Forelimb muscle (tissue), 1 donor: Measurements from ENCODE around the gene ALDOA. TPM values are rescaled to one million over a fixed set of nuclear protein-coding genes. Genes with fewer than 3 reads are reported as not detected.
A peak's percentile ranks its signal among the peaks of the same experiment; 100 is the strongest.
"Not testable (repeated sequence)": the region's sequence is repeated elsewhere in the genome, so short reads cannot be mapped to it uniquely, and the experiment has no call there.

Experiments
- DNase-seq: peaks from one replicate; pipeline ENCODE4 v3.0.0-alpha.2; 2013; ENCODE audit warnings: low read depth
- polyA plus RNA-seq: library from polyadenylated mRNA; unstranded; fragments of 120-200 nt; gene quantifications from one replicate; pipeline ENCODE4 v1.2.1, GENCODE V29; 2013; ENCODE audit not compliant: insufficient read length

ALDOA gene
- 2,367 TPM for polyA plus RNA-seq

DNA sequence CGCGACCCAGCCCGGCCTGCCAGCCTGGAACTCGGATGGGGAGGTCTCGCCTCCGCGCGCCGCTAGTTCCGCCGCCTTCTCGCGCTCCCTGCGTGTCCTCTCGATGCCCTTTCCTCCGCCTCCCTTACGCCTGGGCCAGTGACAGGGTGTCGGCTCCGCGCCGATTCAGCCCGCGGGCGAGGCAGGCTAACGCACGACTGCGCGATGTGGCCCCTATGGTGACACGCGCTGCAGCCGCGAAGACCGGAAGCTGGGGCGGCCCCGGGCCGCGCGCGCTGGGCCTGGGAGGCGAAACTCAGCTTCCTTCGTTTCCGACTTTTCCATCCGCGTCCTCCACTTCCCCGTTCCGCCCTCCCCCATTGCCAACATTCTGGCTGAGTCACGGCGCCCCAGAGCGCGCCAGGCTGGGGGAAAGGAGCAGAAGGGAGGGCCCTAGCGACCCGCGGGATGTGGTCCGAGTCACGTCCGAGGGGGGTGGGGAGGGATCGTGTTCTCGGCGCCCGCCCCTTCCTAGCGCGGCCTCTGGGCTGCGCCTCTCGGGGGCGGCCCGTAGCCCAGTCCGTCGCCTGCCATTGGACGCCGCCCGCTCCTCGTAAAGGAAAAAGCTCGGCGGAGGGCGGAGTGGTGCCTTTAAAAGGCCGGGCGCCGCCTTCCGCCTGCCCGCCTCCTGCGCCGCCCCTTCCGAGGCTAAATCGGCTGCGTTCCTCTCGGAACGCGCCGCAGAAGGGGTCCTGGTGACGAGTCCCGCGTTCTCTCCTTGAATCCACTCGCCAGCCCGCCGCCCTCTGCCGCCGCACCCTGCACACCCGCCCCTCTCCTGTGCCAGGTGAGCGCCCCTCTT lies at the start of gene ALDOA:
Gene ALDOA (plus strand): TSS at position 659 of the 841 bp plus-strand sequence. CDS start 1,138 bp downstream, outside the sequence.
- peak; percentile 92 for DNase-seq

DNA sequence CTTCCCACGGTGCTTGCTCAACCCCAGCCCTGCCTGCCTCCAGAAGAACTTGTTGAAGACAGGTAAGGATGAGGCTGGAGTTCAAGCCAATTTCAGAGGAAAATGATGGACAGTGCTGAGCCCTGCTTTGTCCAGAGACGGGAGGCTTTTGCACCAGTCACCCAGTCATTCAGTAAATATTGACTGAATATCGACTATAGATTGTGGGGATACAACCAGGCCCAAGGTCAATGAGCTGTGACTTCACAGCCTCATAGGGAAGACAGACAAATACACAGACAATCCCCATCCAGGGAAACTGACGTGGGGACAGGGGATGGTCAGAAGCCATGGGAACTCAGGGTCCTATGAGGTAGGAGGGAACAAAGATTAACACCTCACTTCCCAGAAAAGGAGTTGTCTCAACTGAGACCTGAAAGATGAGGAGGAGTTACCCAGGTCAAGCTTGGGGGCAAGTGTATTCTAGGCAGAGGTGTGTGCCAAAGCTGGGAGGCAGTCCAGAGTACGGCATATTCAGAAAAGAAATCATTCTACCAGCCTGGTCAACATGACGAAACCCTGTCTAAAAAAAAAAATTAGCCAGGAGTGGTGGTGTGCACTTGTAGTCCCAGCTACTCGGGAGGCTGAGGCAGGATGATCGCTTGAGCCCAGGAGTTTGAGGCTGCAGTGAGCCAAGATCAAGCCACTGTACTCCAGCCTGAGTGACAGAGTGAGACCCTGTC lies 48.8 kb upstream of the ALDOA start:
- no peak for DNase-seq

DNA sequence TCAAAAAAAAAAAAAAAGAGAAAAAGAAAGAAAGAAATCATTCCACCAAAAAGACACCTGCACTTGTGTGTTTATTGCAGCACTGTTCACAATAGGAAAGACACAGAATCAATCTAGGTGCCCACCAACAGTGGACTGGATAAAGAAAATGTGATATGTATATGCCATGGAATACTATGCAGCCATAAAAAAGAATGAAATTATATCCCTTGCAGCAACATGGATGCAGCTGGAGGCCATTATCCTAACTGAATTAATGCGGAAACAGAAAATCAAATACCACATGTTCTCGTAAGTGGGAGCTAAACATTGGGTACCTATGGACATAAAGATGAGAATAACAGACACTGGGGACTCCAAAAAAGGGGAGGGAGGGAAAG lies 48.3 kb upstream of the ALDOA start:
- DNase-seq, result no peak

DNA sequence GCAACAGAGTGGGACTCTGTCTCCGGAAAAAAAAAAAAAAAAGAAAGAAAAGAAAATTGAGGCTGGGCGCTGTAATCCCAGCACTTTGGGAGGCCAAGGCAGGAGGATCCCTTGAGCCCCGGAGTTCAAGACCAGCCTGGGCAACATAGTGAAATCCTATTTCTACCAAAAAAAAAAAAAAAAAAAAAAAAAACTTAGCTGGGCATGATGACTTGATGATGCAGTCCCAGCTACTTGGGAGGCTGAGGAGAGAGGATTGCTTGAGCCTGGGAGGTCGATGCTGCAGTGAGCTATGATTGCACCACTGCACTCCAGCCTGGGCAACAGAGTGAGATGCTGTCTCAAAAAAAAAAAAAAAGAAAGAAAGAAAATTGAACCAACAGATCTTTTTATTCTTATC lies 47.6 kb upstream of the ALDOA start:
- not testable (repeated sequence) for DNase-seq

DNA sequence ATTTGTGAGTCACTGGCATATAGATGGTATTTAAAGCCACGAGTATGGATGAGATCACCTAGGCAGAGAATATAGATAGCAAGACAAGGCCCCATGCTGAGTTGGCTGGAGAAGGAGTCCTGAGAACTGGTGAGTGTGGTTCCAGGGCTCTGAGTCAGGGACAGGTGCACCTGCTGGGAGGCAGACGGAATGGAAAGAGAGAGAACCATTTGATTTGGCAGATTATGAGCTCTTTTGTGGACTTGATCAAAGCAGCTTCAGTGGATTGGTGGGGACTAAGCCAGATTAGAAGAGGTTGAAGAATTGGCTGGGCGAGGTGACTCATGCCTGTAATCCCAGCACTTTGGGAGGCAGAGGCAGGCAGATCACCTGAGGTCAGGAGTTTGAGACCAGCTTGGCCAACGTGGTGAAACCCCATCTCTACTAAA lies 46.8 kb upstream of the ALDOA start:
- no peak for DNase-seq

DNA sequence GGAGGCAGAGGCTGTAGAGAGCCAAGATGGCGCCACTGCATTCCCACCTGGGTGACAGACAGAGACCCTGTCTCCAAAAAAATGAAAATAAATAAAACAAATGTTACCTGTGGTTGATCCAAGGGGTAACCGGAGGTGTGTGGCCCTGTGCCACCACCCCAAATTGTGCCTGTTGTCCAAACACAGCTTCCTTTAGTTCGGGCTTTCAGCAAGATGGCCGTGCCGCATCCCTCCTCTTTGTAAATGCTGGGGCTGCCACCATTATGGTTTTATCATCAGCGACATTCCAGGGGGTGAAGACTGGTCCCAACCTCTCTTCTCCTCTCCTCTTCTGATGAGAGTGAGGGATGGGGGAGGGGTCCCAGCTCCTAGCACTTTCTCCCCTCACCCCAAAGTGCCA lies 42.7 kb upstream of the ALDOA start, which contains the start of gene C16orf92:
Gene C16orf92 (plus strand): TSS at position 312 of the 400 bp plus-strand sequence. CDS start 143 bp downstream, outside the sequence.
- DNase-seq, result no peak

DNA sequence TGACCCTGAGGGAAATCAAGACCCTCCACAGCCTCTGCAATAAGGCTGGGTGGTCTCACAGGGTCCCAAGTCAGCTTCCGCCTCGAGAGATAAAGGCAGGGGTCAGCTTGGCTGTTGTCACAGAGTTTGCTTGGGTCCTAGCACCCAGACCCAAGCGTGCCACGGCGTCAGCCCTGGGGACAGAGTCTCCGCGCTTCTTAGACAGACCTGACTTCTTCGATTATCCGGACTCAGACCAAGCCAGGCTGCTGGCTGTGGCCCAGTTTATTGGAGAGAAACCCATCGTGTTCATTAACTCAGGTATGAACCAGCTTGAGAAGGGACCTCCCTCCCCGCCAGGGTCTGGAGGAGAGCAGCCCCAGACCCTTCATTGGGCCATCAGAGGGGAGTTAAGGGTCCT lies 42.0 kb upstream of the ALDOA start:
- no peak for DNase-seq

DNA sequence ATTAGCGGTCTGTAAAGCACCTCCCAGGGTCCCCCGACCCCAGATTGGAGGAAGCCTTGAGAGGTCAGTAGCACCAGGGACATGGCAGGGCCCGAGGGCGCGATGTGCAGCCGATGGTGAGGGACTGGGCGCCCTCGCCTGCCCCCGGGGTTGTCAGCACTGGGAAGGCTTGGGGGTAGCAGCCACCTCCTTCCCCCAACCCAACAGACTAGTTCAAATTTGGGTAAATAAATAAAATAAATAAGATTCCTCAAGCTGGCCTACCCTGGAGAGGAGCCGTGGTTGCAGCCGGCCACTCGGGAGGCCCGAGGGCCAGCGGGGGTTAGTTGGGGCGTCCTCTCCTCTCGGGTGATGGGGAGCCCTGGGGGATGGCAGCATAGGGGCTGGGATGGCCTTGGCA lies 41.1 kb upstream of the ALDOA start:
- DNase-seq, result no peak

DNA sequence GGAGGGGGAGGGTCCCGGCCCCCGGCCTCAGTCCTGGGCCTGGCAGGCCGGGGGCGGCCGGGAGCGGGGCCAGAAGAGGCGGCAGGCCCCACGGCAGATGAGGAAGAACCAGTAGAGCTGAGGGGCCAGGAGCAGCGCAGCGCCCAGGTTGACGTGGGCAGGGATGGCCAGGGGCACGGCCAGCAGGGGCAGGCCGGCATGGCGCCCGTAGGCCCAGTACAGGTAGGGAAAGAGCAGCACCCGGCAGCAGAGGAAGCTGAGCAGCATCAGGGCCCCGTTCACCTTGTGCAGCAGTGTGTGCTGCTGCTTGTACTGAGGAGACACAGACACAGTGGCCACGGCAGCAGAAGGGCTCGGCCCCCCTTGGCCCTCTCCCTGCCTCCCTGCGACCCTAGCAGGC lies 40.4 kb upstream of the ALDOA start:
- no peak for DNase-seq

DNA sequence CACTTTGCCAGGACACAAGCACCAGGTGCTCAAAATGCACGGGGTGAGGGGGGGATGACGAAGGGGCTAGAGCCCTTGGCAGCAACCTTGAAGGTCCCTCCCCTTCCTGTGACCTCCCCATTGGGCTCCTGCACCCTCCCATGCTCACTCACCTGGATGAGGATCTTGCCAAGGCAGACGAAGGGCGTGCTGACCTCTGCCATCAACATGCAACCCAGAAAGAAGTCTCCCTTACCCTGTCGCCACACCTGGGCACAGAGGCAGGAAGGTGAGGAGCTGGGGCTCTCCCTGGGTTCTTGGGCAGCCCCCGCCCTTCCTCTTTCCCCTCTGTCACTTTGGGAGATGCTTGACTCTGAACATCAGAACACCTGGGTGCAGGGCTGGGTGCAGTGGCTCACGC lies 40.0 kb upstream of the ALDOA start:
- no peak for DNase-seq

DNA sequence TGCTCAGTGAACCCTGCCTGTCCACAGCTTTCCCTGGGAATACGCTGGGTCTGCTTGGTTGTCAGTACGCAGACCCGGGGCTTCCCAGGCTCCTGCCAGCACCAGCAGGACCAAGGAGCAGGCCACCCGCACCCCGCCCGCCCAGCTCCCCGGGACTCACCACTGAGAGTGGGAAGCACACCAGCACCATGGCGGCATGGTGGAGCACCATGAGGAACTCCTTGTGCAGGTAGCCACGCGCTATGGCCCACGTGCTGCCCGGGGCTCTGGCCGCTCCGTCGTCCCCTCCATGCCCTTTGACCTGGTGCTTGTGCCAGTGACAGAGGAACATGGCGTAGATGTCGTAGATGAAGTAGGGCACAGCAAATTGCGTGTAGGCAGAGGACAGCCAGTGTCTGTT lies 39.1 kb upstream of the ALDOA start:
- DNase-seq, result no peak

DNA sequence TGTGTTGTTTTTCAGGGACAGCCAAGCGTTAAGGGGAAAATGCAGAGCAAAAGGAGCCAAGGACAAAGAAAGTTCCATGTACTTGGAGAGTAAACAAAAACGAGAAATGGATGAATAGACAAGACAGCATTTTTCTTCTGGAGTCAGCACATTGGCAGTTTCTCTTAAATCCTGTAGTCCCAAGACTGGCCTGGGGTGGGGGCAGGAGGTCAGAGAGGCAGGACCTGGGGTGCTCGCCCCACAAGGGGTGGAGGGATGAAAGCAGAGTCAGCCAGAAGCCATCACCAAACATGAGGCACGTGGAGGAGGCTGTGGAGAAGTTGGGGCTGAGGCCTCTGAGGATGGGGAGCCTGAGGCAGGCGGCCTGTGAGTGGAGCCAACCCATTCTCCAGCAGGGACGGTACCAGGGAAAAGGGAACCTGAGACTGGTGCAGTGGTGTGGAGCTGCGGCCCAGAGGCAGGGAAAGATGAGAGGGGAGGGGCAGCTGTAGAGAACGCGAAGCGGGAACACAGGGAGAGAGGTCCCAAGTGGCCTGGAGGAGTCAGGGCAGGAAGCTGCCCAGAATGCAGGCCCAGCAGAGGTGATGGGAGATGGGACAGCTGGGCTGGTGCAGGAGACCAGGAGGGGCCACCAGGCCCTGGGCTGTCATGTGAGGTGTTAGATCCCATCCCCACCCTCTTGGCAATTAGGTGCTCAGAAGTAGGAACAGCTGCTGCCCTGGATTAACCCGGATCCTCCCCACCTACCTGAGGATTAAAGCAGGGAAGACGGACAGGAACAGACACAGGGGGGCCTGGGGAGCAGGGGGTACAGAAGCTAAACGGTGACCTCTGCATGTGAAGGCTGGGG lies 37.7 kb upstream of the ALDOA start:
- no peak for DNase-seq

DNA sequence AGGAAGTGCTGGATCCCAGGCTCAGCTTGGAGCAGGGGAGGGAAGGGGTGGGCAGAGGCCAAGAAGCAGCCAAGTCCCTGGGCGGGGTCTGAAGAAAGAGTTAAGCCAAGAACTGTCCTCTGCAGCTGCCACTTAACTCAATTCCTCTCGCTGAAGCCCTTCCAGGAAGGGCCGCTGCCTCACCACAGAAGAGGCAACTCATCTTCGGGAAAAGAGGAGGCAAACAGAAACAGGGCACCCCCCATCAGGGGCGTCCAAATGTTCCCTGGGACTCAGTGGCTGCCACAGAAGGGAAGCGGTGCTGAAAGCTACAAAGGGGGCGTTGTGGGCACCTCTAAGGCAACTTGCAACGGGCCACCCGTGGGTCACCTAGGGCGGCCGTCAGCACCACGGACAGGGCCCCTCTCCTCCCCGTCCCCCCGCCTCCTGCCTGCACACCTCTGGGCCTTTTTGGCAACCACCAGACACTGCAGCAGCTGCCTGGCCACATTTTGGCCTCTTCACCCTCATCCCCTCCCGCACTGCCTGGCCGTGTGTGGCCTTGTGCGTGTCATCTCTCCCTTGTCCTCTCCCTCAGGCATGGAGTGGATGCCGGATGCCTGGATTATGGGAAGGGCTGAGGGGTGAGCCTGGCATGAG lies 37.0 kb upstream of the ALDOA start:
- DNase-seq, result no peak

DNA sequence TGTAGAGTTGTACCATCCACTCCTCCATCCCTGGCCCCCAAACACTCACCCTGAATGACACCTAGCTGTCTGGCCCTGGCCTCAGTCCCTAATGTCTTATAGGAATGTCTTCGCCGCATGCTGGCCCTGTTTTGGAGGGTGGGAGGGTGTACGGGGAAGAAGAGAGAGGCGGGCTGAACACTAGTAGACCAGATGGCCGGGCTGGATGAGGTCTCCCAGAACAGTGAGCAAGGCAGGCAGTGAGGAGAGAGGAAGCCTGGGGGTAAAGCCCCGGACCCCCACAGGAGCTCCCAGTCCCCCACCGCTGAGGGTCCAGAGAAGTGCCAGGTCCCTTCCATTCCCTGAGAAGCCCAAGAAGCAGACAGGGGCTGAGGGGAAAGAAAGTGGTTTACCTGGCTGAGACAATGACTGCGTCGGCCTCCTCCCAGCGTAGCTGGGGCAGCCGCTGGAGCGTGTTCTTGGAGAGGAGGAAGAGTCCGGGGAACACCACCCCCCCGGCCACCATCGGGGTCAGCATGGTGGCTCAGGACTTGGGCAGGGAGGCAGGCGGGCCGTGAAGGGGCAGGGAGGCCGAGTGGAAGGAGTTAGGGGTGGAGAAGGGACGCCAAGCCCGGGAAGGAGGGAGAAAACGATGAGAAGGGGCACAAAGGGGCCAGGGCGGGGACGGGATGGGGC lies 35.4 kb upstream of the ALDOA start:
- DNase-seq, result no peak

DNA sequence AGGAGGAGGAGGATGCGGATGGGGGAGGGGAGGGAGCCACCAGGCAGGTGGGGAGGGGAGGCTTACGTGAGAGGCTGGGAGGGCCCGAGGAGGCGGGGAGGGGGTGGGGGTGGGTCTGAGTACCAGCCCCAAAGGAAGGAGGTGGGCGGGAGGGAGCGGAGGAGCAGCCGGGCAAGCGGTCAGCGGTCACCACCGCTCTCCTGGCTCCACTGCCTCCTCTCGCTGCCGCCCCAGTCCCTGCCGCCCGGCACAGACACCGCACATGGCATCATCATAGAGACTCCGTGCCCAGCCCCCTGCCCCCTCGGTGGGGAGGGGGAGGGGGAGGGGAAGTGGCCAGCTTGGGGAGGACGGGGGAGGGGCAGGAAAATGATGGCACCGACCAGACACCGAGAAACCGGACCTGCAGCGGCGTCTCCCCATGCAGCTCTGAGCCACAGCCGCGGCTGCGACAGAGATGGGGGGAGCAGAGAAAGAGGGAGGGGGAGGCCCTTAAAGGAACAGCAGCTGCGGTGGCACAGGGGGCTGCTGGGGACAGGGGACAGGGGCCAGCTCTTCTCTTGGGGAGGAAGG lies 34.6 kb upstream of the ALDOA start, which contains the start of gene TLCD3B:
Gene TLCD3B (minus strand): TSS at position 431 of the 573 bp plus-strand sequence. CDS start 744 bp downstream, outside the sequence.
- DNase-seq, result no peak

DNA sequence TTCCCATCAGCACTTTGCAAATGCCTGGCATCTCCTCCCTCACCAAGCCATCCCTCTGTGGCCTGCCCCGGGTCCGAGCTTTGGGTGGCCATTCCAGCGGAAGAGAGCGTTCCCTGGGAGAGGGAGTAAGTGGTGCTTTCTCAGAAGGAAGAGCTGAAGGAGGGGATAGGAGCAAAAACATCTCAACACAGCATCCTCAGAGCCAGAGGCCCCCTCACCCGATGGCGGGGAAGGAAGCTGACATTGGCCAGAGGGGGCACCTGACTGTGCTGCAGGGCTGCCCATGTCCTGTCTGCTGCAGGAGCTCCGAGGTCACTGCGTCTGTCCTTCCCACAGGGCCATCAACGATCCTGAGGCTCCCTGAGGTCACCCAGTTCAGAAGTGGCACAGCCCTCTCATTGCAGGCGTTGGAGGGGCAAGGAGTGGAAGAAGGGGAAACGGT lies 34.1 kb upstream of the ALDOA start:
- DNase-seq, result no peak

DNA sequence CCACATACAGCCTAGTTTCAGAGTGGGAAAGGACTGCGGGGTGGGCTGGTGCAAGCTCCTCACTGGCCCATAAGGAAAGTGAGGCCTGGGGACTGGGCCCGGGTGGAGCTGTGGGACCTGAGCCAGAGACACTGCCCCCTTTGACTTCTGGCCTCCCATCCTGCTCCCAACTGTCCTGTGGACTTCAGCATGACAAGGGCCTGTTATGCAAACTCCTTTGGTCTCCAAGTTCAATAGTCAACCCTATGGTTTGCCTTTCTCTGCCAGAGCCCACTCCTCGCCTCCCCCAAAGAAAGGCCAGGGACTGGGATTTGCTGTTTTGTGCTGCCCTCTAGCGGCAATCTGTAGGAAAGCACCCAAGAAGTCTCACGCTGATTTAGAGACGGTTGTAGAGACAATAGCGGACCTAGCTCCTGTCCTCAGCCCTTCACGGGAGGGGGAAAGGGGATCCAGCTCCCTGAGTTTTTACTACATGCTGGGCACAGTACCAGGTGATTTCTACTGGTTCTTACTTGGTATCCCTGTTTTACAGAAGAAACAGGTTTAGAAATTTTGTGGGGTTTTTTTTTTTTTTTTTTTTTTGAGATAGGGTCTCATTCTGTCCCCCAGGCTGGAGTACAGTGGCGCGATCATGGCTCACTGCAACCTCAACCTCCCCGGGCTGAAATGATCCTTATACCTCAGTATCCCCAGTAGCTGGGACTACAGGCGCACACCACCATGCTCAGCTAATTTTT lies 33.3 kb upstream of the ALDOA start:
- no peak for DNase-seq

DNA sequence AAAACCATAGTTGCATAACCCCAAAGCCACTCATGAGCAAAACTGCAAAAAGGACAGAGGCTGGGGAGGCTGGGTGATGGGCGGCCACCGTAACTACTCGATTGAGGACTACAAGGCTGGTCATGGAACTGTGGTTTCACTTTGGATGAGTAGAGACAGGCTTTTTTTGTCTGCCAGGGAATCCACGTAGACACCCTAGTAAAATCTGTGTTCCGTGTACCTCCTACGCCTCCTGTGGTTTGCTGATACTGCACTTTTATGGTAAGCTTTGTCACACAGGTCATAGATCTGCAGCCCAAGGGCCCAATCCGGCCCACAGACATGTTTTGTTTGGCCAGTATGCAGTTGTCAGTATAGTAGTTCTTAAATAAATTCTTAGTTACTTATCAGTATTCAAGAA lies 32.3 kb upstream of the ALDOA start:
- no peak for DNase-seq

DNA sequence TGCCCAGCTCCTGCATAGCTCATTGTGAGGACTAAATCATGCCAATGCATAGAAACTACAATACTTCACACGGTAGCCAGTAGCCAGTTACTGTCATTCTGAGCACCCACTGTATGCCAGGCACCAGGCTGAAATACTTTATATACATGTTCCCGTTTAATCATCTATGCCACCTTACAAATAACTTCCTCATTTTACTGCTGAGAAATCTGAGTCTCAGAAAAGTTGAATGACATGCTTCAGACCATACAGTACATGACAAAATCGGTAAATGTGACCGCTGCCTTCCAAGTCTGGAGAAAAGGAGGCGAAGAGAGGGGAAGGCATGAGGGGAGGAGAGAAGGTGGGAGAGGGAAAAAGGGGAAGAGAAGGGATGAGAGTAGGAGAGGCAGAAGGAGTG lies 25.3 kb upstream of the ALDOA start:
- no peak for DNase-seq

DNA sequence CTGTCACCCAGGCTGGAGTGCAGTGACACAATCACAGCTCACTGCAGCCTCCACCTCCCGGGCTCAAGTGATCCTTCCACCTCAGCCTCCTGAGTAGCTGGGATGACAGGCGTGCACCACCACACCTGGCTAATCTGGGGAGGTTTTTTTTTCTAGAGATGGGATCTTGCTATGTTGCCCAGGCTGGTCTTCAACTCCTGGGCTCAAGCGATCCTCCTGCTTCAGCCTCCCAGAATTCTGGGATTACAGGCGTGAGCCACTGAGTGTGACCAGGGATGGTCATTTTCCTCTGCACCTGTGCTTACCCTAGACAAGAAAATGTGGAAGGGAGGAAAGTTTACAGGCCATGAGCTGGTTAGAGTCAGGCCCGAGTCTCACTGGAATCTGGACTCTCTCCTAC lies 24.9 kb upstream of the ALDOA start:
- not testable (repeated sequence) for DNase-seq
